OCI-M2 (cell line): ENCODE results near the gene CEP131.
"Not testable (repeated sequence)": the region's sequence is repeated elsewhere in the genome, so short reads cannot be mapped to it uniquely, and the experiment has no call there.

ENCODE experiments used
- DNase-seq: peaks from one replicate; lab custom pipeline; 2025; ENCODE audit not compliant: unreplicated experiment; lab: John Stamatoyannopoulos, UW

CEP131 gene

GRCh38 chr17:81228834-81229665, 6.3 kb upstream of the CEP131 start:
- no peak for DNase-seq

- no peak for DNase-seq
Measured at GRCh38 chr17:81228420-81228819, 5.7 kb upstream of the CEP131 start.

GRCh38 chr17:81227630-81228029, 4.9 kb upstream of the CEP131 start:
- not testable (repeated sequence) for DNase-seq

GRCh38 chr17:81223762-81224130, 981 bp upstream of the CEP131 start:
- no peak for DNase-seq

- DNase-seq = no peak
Measured at GRCh38 chr17:81222620-81222905, 202 bp downstream of the CEP131 start.

- no peak for DNase-seq
Measured at GRCh38 chr17:81221842-81222619, 734 bp downstream of the CEP131 start.

GRCh38 chr17:81221371-81221841, 1.4 kb downstream of the CEP131 start:
- DNase-seq = no peak

GRCh38 chr17:81219476-81220180, 3.1 kb downstream of the CEP131 start:
- DNase-seq = no peak

GRCh38 chr17:81218991-81219390, 3.8 kb downstream of the CEP131 start:
- no peak for DNase-seq

- no peak for DNase-seq
Measured at GRCh38 chr17:81218459-81218858, 4.3 kb downstream of the CEP131 start.

- no peak for DNase-seq
Measured at GRCh38 chr17:81217491-81217890, 5.3 kb downstream of the CEP131 start.

- DNase-seq = no peak
Measured at GRCh38 chr17:81213978-81214377, 8.8 kb downstream of the CEP131 start.

GRCh38 chr17:81212365-81212764, 10.4 kb downstream of the CEP131 start:
- DNase-seq = no peak

- no peak for DNase-seq
Measured at GRCh38 chr17:81210868-81211267, 11.9 kb downstream of the CEP131 start.

GRCh38 chr17:81210466-81210865, 12.3 kb downstream of the CEP131 start:
- DNase-seq = no peak

- DNase-seq = no peak
Measured at GRCh38 chr17:81209141-81209540, 13.6 kb downstream of the CEP131 start.

GRCh38 chr17:81208651-81209050, 14.1 kb downstream of the CEP131 start:
- DNase-seq = no peak

- no peak for DNase-seq
Measured at GRCh38 chr17:81207610-81208581, 14.9 kb downstream of the CEP131 start.

- no peak for DNase-seq
Measured at GRCh38 chr17:81206657-81207056, 16.1 kb downstream of the CEP131 start.

- DNase-seq = no peak
Measured at GRCh38 chr17:81206166-81206565, 16.6 kb downstream of the CEP131 start.

- DNase-seq = no peak
Measured at GRCh38 chr17:81204578-81204977, 18.2 kb downstream of the CEP131 start.
